GM18517 (cell line): Measurements from ENCODE around the gene ACOX1.
A peak's percentile ranks its signal among the peaks of the same experiment; 100 is the strongest.
"Not testable (repeated sequence)": the region's sequence is repeated elsewhere in the genome, so short reads cannot be mapped to it uniquely, and the experiment has no call there.

Experiments
- ATAC-seq: cut with Tn5 transposase; IDR thresholded peaks from one replicate; pipeline ENCODE4 v1.9.1; 2021; ENCODE audit warnings: mild to moderate bottlenecking, moderate library complexity; ENCODE audit not compliant: unreplicated experiment

The ACOX1 gene

GRCh38 chr17:75983501-75984181 lies 4.7 kb upstream of the ACOX1 start:
- no peak for ATAC-seq

GRCh38 chr17:75981019-75981615 lies 2.2 kb upstream of the ACOX1 start:
- no peak for ATAC-seq

GRCh38 chr17:75980188-75981018 lies 1.4 kb upstream of the ACOX1 start:
- no peak for ATAC-seq

GRCh38 chr17:75979705-75980187 lies 780 bp upstream of the ACOX1 start:
- ATAC-seq, result peak; percentile 12

GRCh38 chr17:75976175-75976848 lies 2.7 kb downstream of the ACOX1 start:
- ATAC-seq, result no peak

- no peak for ATAC-seq
Observed at GRCh38 chr17:75975757-75976174, 3.2 kb downstream of the ACOX1 start.

DNA sequence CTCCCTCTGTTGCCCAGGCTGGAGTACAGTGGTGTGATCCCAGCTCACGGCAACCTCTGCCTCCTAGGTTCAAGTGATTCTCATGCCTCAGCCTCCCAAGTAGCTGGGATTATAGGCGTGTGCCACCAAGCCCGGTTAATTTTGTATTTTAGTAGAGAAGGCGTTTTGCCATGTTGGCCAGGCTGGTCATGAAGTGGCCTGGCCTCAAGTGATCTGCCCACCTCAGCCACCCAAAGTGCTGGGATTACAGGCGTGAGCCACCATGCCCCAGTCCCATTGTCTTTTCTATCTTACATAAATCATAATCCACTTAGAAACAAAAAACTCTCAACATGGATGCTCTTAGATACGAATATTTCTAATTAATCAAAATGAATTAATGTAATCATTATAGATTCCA lies 3.8 kb downstream of the ACOX1 start:
- not testable (repeated sequence) for ATAC-seq

GRCh38 chr17:75970626-75971025 lies 8.3 kb downstream of the ACOX1 start:
- ATAC-seq, result no peak

DNA sequence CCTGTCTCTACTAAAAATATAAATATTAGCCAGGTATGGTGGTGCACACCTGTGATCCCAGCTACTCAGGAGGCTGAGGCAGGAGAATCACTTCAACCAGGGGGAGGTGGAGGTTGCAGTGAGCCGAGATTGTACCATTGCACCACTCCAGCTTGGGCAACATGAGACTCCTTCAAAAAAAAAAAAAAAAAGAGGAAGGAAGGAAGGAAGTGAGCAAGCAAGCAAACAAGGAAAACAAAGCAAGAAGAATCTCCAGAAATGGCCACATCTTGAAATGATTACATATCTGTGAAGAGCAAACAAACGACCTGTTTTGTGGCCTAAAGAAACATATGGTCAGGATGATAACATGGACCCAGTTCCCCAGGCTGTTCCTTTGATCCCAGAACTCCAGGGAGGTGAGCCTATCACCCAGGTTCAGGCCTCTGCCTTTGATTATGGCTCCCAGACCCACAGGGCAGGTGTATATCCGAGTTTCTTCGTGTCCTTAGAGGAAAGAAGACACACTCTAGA lies 8.9 kb downstream of the ACOX1 start:
- no peak for ATAC-seq

DNA sequence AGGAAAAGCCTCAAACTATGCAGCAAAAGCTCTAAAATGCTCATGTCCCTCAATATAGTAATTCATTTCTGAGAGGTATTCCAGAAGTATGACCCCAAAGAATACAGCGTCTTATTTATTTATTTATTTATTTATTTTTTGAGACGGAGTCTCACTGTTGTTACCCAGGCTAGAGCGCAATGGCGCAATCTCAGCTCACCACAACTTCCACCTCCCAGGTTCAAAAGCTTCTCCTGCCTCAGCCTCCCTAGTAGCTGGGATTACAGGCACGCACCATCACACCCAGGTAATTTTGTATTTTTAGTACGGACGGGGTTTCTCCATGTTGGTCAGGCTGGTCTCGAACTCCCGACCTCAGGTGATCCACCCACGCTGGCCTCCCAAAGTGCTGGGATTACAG lies 9.9 kb downstream of the ACOX1 start:
- not testable (repeated sequence) for ATAC-seq

- ATAC-seq, result no peak
Observed at GRCh38 chr17:75965468-75965867, 13.5 kb downstream of the ACOX1 start.

DNA sequence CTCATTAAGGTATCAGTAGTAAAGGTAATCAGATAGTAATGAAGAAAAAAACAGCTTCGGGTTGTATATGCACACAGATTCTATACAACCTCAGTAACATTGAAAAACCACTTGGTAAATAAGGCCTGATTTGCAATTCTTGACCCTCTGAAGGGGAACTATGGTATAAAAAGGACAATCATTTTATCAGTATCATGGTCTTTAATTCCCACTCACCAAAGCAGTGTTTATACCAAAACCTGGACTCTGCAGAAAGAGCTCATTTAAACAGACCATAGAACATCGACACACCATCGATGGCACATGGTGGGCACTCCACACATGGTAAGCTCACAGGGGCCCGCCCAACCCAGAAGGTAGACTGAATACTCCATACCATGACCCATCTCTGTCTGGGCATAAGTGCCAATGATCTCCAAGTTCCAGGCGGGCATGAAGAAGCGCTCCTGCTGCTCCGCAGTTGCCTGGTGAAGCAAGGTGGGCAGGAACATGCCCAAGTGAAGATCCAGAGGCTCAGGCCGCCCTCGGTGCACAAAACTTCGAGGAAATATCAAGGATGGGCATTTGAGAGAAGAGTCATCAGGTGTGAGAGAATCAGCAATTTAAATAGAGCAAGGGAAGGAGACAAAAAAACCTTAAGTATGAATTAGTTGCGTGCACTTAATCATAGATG lies 19.0 kb downstream of the ACOX1 start:
- ATAC-seq, result no peak

DNA sequence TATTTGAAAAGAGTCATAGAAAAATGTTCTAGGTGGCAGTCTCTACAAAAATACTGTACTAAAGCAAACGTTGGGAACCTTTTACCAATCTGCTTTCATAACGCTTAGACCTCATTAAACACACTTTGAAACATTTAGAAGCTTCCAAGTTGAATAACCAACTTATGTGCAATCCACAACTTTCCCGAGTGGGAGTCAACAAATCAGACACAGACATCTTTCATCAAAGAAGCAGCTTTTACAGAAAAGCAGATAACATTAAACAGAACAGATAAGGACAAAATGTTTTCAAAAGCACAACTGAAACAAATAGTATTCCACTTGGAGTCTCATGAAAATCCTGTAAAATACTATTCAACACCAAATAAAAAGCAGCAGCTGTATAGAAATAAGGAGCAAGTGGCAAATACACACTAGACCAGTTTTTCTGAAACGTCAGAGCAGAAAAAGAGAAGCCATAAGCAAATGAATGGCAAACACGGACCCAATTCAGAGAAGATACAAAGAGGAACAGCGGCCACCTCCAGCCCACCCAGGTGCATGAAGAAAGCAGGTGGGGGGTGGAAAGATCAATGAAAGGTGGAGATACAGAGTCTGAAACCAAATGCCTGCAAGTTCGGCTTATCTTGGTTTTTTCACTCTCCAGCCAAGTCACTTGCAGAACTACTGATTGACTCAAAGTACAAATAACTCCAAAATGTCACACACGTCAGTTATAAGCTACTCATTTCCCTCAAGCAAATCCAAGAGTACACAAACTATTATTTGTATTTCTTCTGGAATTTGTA lies 19.7 kb downstream of the ACOX1 start:
- no peak for ATAC-seq

DNA sequence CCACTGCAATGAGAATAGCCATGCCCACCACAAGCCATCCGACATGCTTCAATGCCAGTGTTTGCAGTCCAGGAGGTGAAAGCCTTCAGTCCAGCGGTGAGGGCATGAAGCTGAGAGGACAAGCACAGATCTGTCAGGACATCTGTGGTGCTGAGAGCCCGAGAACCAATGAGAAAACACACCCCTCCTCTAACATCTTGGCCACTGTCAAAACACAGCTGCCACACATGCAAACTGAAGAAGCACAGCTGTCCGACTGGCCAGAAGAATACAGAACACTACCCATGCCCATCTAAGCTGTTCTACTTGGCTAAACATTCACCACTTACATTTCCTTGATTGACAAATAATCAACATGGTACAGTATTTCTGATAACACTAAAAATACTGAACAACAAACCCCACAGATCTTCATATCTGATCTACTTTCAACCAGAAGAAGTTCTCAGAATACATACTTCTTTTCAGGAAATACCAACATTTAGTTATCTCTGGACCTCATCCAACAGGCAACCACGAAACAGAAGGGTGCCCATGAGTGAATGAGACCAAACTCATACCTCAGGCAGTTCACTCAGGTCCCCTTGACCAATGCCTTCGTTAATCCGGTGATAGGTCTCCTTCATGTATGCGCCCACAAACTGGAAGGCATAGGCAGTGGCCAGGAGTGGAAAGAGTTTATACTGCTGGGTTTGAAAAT lies 28.0 kb downstream of the ACOX1 start:
- no peak for ATAC-seq

- no peak for ATAC-seq
Observed at GRCh38 chr17:75950421-75950820, 28.5 kb downstream of the ACOX1 start.

DNA sequence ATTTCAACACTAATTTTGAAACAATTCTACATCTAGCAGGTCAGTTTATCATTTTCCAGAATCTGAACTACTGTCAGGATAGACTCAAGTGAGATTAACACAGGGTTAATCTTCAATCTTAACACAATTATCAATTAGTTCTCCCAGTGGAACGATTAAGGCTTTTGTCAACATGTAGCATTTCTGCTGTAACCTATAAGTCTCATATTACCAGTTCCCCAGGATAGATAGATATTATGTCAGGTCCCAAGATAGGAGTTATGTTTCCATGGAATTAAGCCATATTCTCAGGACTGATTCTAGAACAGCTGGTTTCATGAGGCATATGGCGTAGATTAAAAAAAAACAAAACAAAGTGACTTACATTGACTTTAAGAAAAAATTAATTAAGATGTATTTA lies 33.8 kb downstream of the ACOX1 start:
- ATAC-seq, result no peak

DNA sequence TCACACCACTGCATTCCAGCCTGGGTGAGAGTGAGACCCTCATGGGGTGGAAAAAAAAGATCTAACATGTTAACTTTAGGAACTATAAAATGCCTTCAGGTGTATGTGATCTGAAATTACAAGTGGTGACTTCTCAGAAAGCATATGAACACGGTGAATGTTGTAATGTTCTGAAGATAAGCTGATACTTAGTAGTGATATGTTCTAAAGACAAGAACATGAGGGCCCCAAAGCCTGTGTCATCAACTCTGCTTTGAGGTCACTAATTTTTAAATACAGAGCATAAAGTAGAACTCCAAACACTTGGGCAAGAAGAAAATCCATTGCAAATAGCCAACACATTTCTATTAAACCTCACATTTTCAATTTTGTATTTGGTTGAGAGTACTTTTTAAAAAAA lies 35.5 kb downstream of the ACOX1 start:
- ATAC-seq, result no peak

DNA sequence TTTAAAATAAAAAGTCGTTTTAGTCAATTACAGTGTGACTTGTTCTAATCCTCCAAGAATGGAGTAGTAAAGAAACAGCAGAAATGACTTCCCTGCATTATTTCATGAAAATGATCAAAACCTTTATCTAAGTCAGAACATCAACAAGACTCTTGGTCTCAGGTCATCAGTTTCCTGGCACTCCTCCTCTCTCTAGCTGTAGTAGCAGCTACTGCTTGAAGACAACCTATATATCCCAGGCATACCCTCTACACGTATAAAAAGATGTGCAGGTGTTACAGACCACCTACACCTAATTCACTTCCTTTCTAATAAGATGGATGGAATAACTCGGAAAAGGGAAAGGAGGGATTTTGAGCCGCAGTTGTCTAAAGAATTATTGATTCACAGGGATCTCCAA lies 36.5 kb downstream of the ACOX1 start:
- ATAC-seq, result no peak

DNA sequence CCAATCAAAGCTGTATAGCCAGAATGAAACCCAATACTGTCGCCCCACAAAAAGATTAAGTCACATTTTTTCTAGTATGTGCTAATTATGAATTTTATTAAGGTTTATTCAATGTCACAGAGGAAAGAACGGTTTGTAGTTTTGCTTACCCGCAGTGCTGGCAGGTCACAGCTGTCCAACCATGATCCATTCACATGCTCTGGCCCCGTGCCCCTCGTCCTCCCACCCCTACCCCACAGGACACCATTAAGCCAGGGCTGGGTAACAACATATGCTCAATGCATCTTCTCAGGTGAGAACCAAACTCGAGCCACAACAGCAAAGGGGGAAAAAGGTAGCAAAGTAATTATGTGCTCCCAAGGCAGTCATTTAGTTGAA lies 37.5 kb downstream of the ACOX1 start:
- ATAC-seq, result no peak
